K562 (cell line): ENCODE data around the gene CHMP4B. TPM values are rescaled to one million over a fixed set of nuclear protein-coding genes. Genes with fewer than 3 reads are reported as not detected.

Experiments used
- ATAC-seq: fragments of 200-7000 bp; cut with Tn5 transposase; 3 replicates; pipeline ENCODE4 v1.9.1; 2020; ENCODE audit warnings: moderate library complexity
- BruUV-seq: library from RNA; stranded (reverse); fragments of 400-500 nt; replicated peaks from 2 replicates; lab custom pipeline; 2021; lab: Mats Ljungman, UMichigan
- CTCF ChIA-PET: fragments of 300-600 bp; formaldehyde crosslinking; extraction: SDS; loops from one replicate; lab custom pipeline; 2021; ENCODE audit warnings: low intra/inter-chr PET ratio; lab: Yijun Ruan, JAX
- POLR2A ChIA-PET: fragments of 300-600, 350-650 bp; sonication (Branson Sonifier 250); formaldehyde crosslinking; extraction: SDS; loops from one replicate; lab custom pipeline; 2021; ENCODE audit warnings: antibody characterized with exemption, inconsistent platforms; lab: Yijun Ruan, JAX
- DNase-seq, 4 experiments: peaks; one replicate each; pipeline versions ENCODE4 v3.0.0 to v3.0.0-alpha.2; 2011 to 2018; ENCODE audit warnings: low spot score in 3 of 4, mixed read lengths in 3 of 4; ENCODE audit errors: extremely low read depth in 1 of 4
- FAIRE-seq: peaks from 2 replicates; lab custom pipeline; 2011; peaks lifted over from hg19 to GRCh38; lab: Jason Lieb, UNC
- H2AFZ ChIP-seq: 2 replicates; pipeline ENCODE4 v1.6.0; 2011; ENCODE audit warnings: low read depth, low read length, control low read depth, inconsistent platforms
- H3K27ac ChIP-seq: fragments of 200-600 bp; 3 replicates; pipeline ENCODE4 v1.8.0; 2011; ENCODE audit warnings: low read depth, mild to moderate bottlenecking, control low read depth, inconsistent platforms, low read length, moderate library complexity, mixed read lengths; ENCODE audit errors: extremely low read depth
- H3K27me3 ChIP-seq, 2 experiments: fragments of 300-600 bp in 1 of 2; 2 replicates in 1 of 2; 3 replicates in 1 of 2; pipeline versions ENCODE4 v1.6.0 to v1.8.0; 2011; ENCODE audit warnings: inconsistent platforms in 2 of 2, low read length in 2 of 2, mild to moderate bottlenecking in 1 of 2, mixed read lengths in 1 of 2, moderate library complexity in 1 of 2; ENCODE audit not compliant: control insufficient read depth in 2 of 2, insufficient read depth in 2 of 2
- H3K36me3 ChIP-seq: fragments of 300-600 bp; 3 replicates; pipeline ENCODE4 v1.8.0; 2011; ENCODE audit warnings: mild to moderate bottlenecking, low read length, inconsistent platforms; ENCODE audit not compliant: control insufficient read depth, insufficient read depth
- H3K4me1 ChIP-seq, 2 experiments: fragments of 200-600 bp in 1 of 2; replicated peaks in 1 of 2; 2 replicates in 1 of 2; 3 replicates in 1 of 2; pipeline versions ENCODE4 v1.5.1 to v1.8.0; 2011; ENCODE audit warnings: inconsistent platforms in 2 of 2, low read length in 2 of 2, mild to moderate bottlenecking in 1 of 2, mixed read lengths in 1 of 2, moderate library complexity in 1 of 2; ENCODE audit not compliant: control insufficient read depth in 2 of 2, insufficient read depth in 2 of 2
- H3K4me2 ChIP-seq: 2 replicates; pipeline ENCODE4 v1.6.1; 2011; ENCODE audit warnings: low read length, control low read depth, inconsistent platforms, mixed read lengths; ENCODE audit not compliant: insufficient read depth
- H3K4me3 ChIP-seq: fragments of 200-600 bp; sonication (generic), shearing (Covaris generic); 2 replicates; pipeline ENCODE4 v1.5.1; 2016; ENCODE audit warnings: control low read depth, inconsistent platforms
- H3K79me2 ChIP-seq: fragments of 200-600 bp; 3 replicates; pipeline ENCODE4 v1.8.0; 2011; ENCODE audit warnings: low read length, inconsistent platforms; ENCODE audit not compliant: control insufficient read depth, insufficient read depth
- H3K9ac ChIP-seq, 2 experiments: 2 replicates each; pipeline versions ENCODE4 v1.6.0 to v1.6.1; 2011; ENCODE audit warnings: low read depth in 2 of 2, low read length in 2 of 2, control low read depth in 1 of 2, inconsistent platforms in 1 of 2, mild to moderate bottlenecking in 1 of 2, mixed read lengths in 1 of 2; ENCODE audit not compliant: insufficient read depth in 1 of 2
- H3K9me1 ChIP-seq: one replicate; pipeline ENCODE4 v1.6.0; 2011; ENCODE audit warnings: inconsistent platforms, mild to moderate bottlenecking, low read length, moderate library complexity; ENCODE audit not compliant: control insufficient read depth, insufficient read depth
- H3K9me3 ChIP-seq: replicated peaks from 2 replicates; pipeline ENCODE4 v1.5.1; 2011; ENCODE audit warnings: low read depth, low read length, inconsistent platforms; ENCODE audit not compliant: control insufficient read depth, insufficient read depth
- H4K20me1 ChIP-seq: replicated peaks from 2 replicates; pipeline ENCODE4 v1.6.1; 2011; ENCODE audit warnings: low read length, inconsistent platforms, mixed read lengths; ENCODE audit not compliant: control insufficient read depth, insufficient read depth
- ATF1 ChIP-seq, 2 experiments: fragments of 450-650 bp in 1 of 2; IDR thresholded peaks; 2 replicates each; pipeline ENCODE4 v1.6.1; 2016; ENCODE audit warnings: missing compliant biosample characterization in 1 of 2, missing genetic modification characterization in 1 of 2
- CBFA2T3 ChIP-seq: fragments of 450-650 bp; IDR thresholded peaks from 2 replicates; pipeline ENCODE4 v1.6.1; 2017
- FOXK1 ChIP-seq: sonication (generic); formaldehyde crosslinking; IDR thresholded peaks from 2 replicates; pipeline ENCODE4 v1.8.0; 2022; ENCODE audit warnings: missing genetic modification reagents, mild to moderate bottlenecking, borderline replicate concordance
- GABPB1 ChIP-seq: sonication (generic); formaldehyde crosslinking; IDR thresholded peaks from 2 replicates; pipeline ENCODE4 v1.8.0; 2022; ENCODE audit warnings: mild to moderate bottlenecking, missing genetic modification reagents
- GTF3C2 ChIP-seq: IDR thresholded peaks from 3 replicates; pipeline ENCODE4 v1.6.1; 2011; ENCODE audit warnings: borderline replicate concordance, mild to moderate bottlenecking, moderate library complexity; ENCODE audit not compliant: insufficient read length; ENCODE audit errors: extremely low read depth
- MAFF ChIP-seq: IDR thresholded peaks from 2 replicates; pipeline ENCODE4 v1.6.1; 2012; ENCODE audit warnings: low read length, improper control_type of control experiment
- POLR3G ChIP-seq: IDR thresholded peaks from 2 replicates; pipeline ENCODE4 v1.6.1; 2011; ENCODE audit not compliant: insufficient read length, insufficient replicate concordance; ENCODE audit errors: extremely low read depth
- RBM17 ChIP-seq: fragments of 200-400 bp; formaldehyde crosslinking; IDR thresholded peaks from 2 replicates; pipeline ENCODE4 v1.6.1; 2017; ENCODE audit warnings: low read depth, mild to moderate bottlenecking, low read length, borderline replicate concordance
- SMARCB1 ChIP-seq: IDR thresholded peaks from 2 replicates; pipeline ENCODE4 v1.6.1; 2011; ENCODE audit warnings: improper control_type of control experiment, low read depth; ENCODE audit not compliant: insufficient read length
- ZBTB17 ChIP-seq: fragments of 450-650 bp; formaldehyde crosslinking; IDR thresholded peaks from 2 replicates; pipeline ENCODE4 v1.4.0; 2020; ENCODE audit warnings: mild to moderate bottlenecking
- ZNF124 ChIP-seq: sonication (generic); formaldehyde crosslinking; IDR thresholded peaks from 2 replicates; pipeline ENCODE4 v1.8.1; 2022; ENCODE audit warnings: missing genetic modification reagents
- ZNF41 ChIP-seq: fragments of 250-450 bp; sonication (Bioruptor Pico); conservative IDR thresholded peaks from 2 replicates; pipeline ENCODE4 v1.4.0; 2020; ENCODE audit warnings: mild to moderate bottlenecking
- ZNF551 ChIP-seq: fragments of 250-450 bp; sonication (Bioruptor Pico); IDR thresholded peaks from 2 replicates; pipeline ENCODE4 v1.5.0; 2021; ENCODE audit warnings: mild to moderate bottlenecking, moderate library complexity
- WGBS: fragments of 100-300 bp; shearing (Covaris generic); methylation state at CpG from one replicate; pipeline ENCODE4 v1.1.6; 2016; ENCODE audit warnings: low coverage, mixed read lengths; ENCODE audit not compliant: insufficient coverage; ENCODE audit errors: missing lambda C conversion rate; 5-methylcytosine and 5-hydroxymethylcytosine counted together
- in situ Hi-C: fragments of 300-500 bp; cut with MboI; formaldehyde crosslinking; loops from 4 replicates; pipeline ENCODE4 v1.15.0; 2018; ENCODE audit warnings: inconsistent platforms, mixed read lengths
- intact Hi-C: fragments of 100-400 bp; cut with micrococcal nuclease; formaldehyde crosslinking; loops from 2 replicates; pipeline ENCODE4 v1.14.2; 2022
- polyA plus RNA-seq, 8 experiments: library from polyadenylated mRNA; depleted of rRNA in 4 of 8; stranded (reverse) in 5 of 8; unstranded in 3 of 8; fragments of >200 nt; fragmentation: Nextera tagmentation in 2 of 8; fragmentation: Illumina TruSeq in 1 of 8; extraction: Ambion mirVana in 2 of 8; extraction: Trizol in 1 of 8; gene quantifications; 2 replicates each; pipeline versions ENCODE4 v1.2.1 to v1.2.3, GENCODE V29; 2011 to 2014; ENCODE audit warnings: inconsistent platforms in 1 of 8, missing spikeins in 1 of 8
- total RNA-seq, 7 experiments: library from RNA; depleted of rRNA in 6 of 7; stranded (reverse); fragments of >200 nt in 6 of 7; fragmentation: Illumina TruSeq in 2 of 7; extraction: Trizol in 2 of 7; gene quantifications; 2 replicates each; pipeline versions ENCODE4 v1.2.1 to v1.2.3, GENCODE V29; 2011 to 2021; ENCODE audit warnings: low replicate concordance in 1 of 7
- TF ChIP-seq, protein P1 (sequence below): fragments of 250-450 bp; sonication (Bioruptor Pico); IDR thresholded peaks from 2 replicates; pipeline ENCODE4 v1.9.0; 2021; ENCODE audit warnings: mild to moderate bottlenecking
- TF ChIP-seq, protein P2 (sequence below): fragments of 250-450 bp; sonication (Bioruptor Pico); IDR thresholded peaks from 2 replicates; pipeline ENCODE4 v1.5.0; 2022; ENCODE audit warnings: mild to moderate bottlenecking

Gene CHMP4B
- total and polyA plus RNA-seq, 9 of the 15 experiments (the other 6 are each of a cell fraction or from before 2014, with no cell fraction given) = 1.8 to 64.7 (median 31.8) TPM

DNA sequence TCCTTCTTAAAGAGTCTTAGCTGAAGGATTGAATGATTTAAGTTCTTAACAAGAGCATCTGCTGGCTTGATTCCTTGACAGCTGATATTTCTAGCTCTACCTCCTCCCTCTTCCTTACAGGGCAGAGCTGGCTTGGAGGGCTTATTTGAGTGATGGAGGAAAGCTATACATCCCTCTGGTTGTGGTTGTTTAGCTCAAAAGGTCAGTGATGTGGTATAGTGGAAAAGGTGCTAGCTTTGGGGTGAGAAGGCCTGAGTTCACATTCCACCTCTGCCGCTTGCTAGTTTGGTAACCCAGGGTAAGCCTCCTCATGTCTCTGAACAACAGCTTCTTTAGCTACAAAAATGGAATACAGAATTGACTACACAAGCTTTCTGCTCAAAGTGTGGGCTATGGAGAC is 8.3 kb downstream of the CHMP4B start (continued):
- TF ChIP-seq GTF3C2 (no peak), MAFF (no peak)
- TF ChIP-seq, all 486 proteins: peak for 0

GRCh38 chr20:33820362-33820761 is 9.2 kb downstream of the CHMP4B start:
- FAIRE-seq (no peak), ATAC-seq (no peak), DNase-seq (no peak)
- Histone ChIP-seq H3K4me3 (no peak overlapping the region), H3K9ac (no peak overlapping the region), H4K20me1 (peaks cover 11% of the 10 kb centered on the region), H3K4me2 (no peak overlapping the region), H2AFZ (no peak overlapping the region), H3K79me2 (peaks cover 72% of the 10 kb centered on the region), H3K4me1 (peaks cover 0 to 3% of the 10 kb centered on the region in 2 experiments; a peak in 2 of 5 replicates), H3K9me3 (no peaks in the 10 kb centered on the region), H3K27ac (no peak overlapping the region), H3K36me3 (peaks cover 4% of the 10 kb centered on the region; the same call in 2 of the 3 replicates), H3K27me3 (no peaks in the 10 kb centered on the region), H3K9me1 (no peaks in the 10 kb centered on the region)
- CTCF ChIA-PET = no interaction called here
- POLR2A ChIA-PET = interaction anchor here (0.7 to 2.7 kb wide), 2 partner anchors 9 to 17 kb away, joined by 3 to 9 read pairs; no protein-coding TSS in a partner anchor
- TF ChIP-seq RBM17 (no peak), ZNF41 (CRISPR knock-in tag) (no peak), SMARCB1 (no peak), CBFA2T3 (no peak), ZBTB17 (CRISPR knock-in tag) (no peak), ZNF551 (no peak), ATF1 (CRISPR knock-in tag; IDR thresholded peaks at IDR 0.05) (no peak), ATF1 (tag; IDR thresholded peaks at IDR 0.05) (no peak), GABPB1 (CRISPR knock-in tag) (no peak), POLR3G (no peak), FOXK1 (no peak), ZNF124 (CRISPR knock-in tag) (no peak)
- TF ChIP-seq, protein P1, sequence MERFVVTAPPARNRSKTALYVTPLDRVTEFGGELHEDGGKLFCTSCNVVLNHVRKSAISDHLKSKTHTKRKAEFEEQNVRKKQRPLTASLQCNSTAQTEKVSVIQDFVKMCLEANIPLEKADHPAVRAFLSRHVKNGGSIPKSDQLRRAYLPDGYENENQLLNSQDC = no peak
- TF ChIP-seq, protein P2, sequence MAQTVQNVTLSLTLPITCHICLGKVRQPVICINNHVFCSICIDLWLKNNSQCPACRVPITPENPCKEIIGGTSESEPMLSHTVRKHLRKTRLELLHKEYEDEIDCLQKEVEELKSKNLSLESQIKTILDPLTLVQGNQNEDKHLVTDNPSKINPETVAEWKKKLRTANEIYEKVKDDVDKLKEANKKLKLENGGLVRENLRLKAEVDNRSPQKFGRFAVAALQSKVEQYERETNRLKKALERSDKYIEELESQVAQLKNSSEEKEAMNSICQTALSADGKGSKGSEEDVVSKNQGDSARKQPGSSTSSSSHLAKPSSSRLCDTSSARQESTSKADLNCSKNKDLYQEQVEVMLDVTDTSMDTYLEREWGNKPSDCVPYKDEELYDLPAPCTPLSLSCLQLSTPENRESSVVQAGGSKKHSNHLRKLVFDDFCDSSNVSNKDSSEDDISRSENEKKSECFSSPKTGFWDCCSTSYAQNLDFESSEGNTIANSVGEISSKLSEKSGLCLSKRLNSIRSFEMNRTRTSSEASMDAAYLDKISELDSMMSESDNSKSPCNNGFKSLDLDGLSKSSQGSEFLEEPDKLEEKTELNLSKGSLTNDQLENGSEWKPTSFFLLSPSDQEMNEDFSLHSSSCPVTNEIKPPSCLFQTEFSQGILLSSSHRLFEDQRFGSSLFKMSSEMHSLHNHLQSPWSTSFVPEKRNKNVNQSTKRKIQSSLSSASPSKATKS = no peak
- 80% methylated on average over 1 of the region's 1 CpG for WGBS
- intact Hi-C loops (no loop called here), in situ Hi-C loops (no loop called here)
- BruUV-seq = no TSS peak
